GM19455 (cell line): ENCODE data around the gene HECW1.

Experiments used
- ATAC-seq: cut with Tn5 transposase; IDR thresholded peaks from one replicate; pipeline ENCODE4 v1.9.1; 2021; ENCODE audit not compliant: unreplicated experiment

HECW1 gene

GRCh38 chr7:43528576-43529354 is 416.3 kb downstream of the HECW1 start:
- no peak for ATAC-seq

GRCh38 chr7:43530553-43531410 is 418.3 kb downstream of the HECW1 start:
- ATAC-seq: no peak

- no peak for ATAC-seq
These were observed 419.3 kb downstream of the HECW1 start for GRCh38 chr7:43531700-43532099.

GRCh38 chr7:43533801-43534479 is 421.5 kb downstream of the HECW1 start:
- no peak for ATAC-seq

GRCh38 chr7:43535031-43535451 is 422.6 kb downstream of the HECW1 start:
- ATAC-seq: no peak

- no peak for ATAC-seq
These were observed 423.6 kb downstream of the HECW1 start for GRCh38 chr7:43535810-43536585.

GRCh38 chr7:43536773-43537172 is 424.3 kb downstream of the HECW1 start:
- ATAC-seq: no peak

- ATAC-seq: no peak
These were observed 425.4 kb downstream of the HECW1 start for GRCh38 chr7:43537765-43538403.

GRCh38 chr7:43538404-43538771 is 425.9 kb downstream of the HECW1 start:
- no peak for ATAC-seq

- no peak for ATAC-seq
These were observed 428.0 kb downstream of the HECW1 start for GRCh38 chr7:43540471-43540870.

- no peak for ATAC-seq
These were observed 430.3 kb downstream of the HECW1 start for GRCh38 chr7:43542716-43543115.

- ATAC-seq: no peak
These were observed 433.8 kb downstream of the HECW1 start for GRCh38 chr7:43546231-43546630.

GRCh38 chr7:43550427-43550826 is 438.0 kb downstream of the HECW1 start:
- ATAC-seq: no peak

GRCh38 chr7:43552122-43552521 is 439.7 kb downstream of the HECW1 start:
- no peak for ATAC-seq

GRCh38 chr7:43553999-43554398 is 441.6 kb downstream of the HECW1 start:
- no peak for ATAC-seq

GRCh38 chr7:43554423-43554822 is 442.0 kb downstream of the HECW1 start:
- no peak for ATAC-seq

- ATAC-seq: no peak
These were observed 445.5 kb downstream of the HECW1 start for GRCh38 chr7:43557831-43558495.

- no peak for ATAC-seq
These were observed 446.9 kb downstream of the HECW1 start for GRCh38 chr7:43559171-43559945.

GRCh38 chr7:43559946-43560335 is 447.5 kb downstream of the HECW1 start:
- ATAC-seq: no peak
